Upper lobe of left lung (tissue), 4 donors: ENCODE results near the gene SELENOH.

Experiments
- CTCF ChIP-seq, 6 experiments: fragments of 450-650 bp in 4 of 6; fragments of 200-600 bp in 2 of 6; sonication (generic) in 2 of 6; IDR thresholded peaks; one replicate each; pipeline ENCODE4 v1.5.1; 2016 to 2019; ENCODE audit warnings: antibody characterized with exemption in 6 of 6
- EP300 ChIP-seq, 4 donors: sonication (generic); formaldehyde crosslinking; IDR thresholded peaks; one replicate each; pipeline ENCODE4 v1.5.1; 2017; ENCODE audit warnings: antibody characterized with exemption in 4 of 4, control low read depth in 2 of 4
- POLR2A ChIP-seq, 4 donors: fragments of 450-650 bp; IDR thresholded peaks; one replicate each; pipeline ENCODE4 v1.5.1; 2016 to 2017; ENCODE audit warnings: antibody characterized with exemption in 4 of 4, mild to moderate bottlenecking in 2 of 4
- POLR2AphosphoS5 ChIP-seq, 2 donors: sonication (generic); formaldehyde crosslinking; IDR thresholded peaks; one replicate each; pipeline ENCODE4 v1.5.1; 2017; ENCODE audit warnings: antibody characterized with exemption in 2 of 2

GRCh38 chr11:57779276-57779675 lies 38.0 kb downstream of the SELENOH start:
- TF ChIP-seq POLR2A (IDR thresholded peaks at IDR 0.05) = no peak
- peak in 1 of 2 donors; percentile 38 for TF ChIP-seq POLR2AphosphoS5 (IDR thresholded peaks at IDR 0.05)
- TF ChIP-seq CTCF (IDR thresholded peaks at IDR 0.05) = peak in 2 of 6 experiments; percentile 18 to 33
- TF ChIP-seq EP300 (IDR thresholded peaks at IDR 0.05) = no peak
